HepG2 (cell line): ENCODE data around the gene AGTRAP. TPM values are rescaled to one million over a fixed set of nuclear protein-coding genes. Genes with fewer than 3 reads are reported as not detected.

Source experiments
- ATAC-seq: fragments of 200-7000 bp; cut with Tn5 transposase; 3 replicates; pipeline ENCODE4 v1.9.1; 2020; ENCODE audit warnings: mild to moderate bottlenecking, moderate library complexity
- BruUV-seq: library from RNA; stranded (reverse); fragments of 400-500 nt; replicated peaks from 2 replicates; lab custom pipeline; 2021; lab: Mats Ljungman, UMichigan
- CTCF ChIA-PET: fragments of 300-600 bp; formaldehyde crosslinking; extraction: SDS; loops from one replicate; lab custom pipeline; 2021; ENCODE audit warnings: low total read pairs, inconsistent platforms, low intra/inter-chr PET ratio; lab: Yijun Ruan, JAX
- POLR2A ChIA-PET: fragments of 350-600 bp; sonication (Branson Sonifier 250); formaldehyde crosslinking; loops from one replicate; lab custom pipeline; 2020; ENCODE audit warnings: antibody characterized with exemption, inconsistent platforms; lab: Yijun Ruan, JAX
- DNase-seq: peaks from one replicate; pipeline ENCODE4 v3.0.0-alpha.2; 2015; ENCODE audit warnings: low spot score
- FAIRE-seq: peaks from 3 replicates; lab custom pipeline; 2011; peaks lifted over from hg19 to GRCh38; lab: Jason Lieb, UNC
- H2AFZ ChIP-seq: one replicate; pipeline ENCODE4 v1.6.1; 2011; ENCODE audit warnings: low read length, inconsistent platforms
- H3K27ac ChIP-seq: fragments of 300-600 bp; 3 replicates; pipeline ENCODE4 v1.8.0; 2011; ENCODE audit warnings: mixed run types, mild to moderate bottlenecking, mixed read lengths, low read length, inconsistent platforms; ENCODE audit not compliant: insufficient read depth; ENCODE audit errors: extremely low read length
- H3K27me3 ChIP-seq, 2 experiments: fragments of 200-600 bp in 1 of 2; 2 replicates in 1 of 2; 3 replicates in 1 of 2; pipeline versions ENCODE4 v1.6.0 to v1.8.0; 2011; ENCODE audit warnings: low read length in 2 of 2, mild to moderate bottlenecking in 2 of 2, moderate library complexity in 2 of 2, inconsistent platforms in 1 of 2; ENCODE audit not compliant: insufficient read depth in 2 of 2, control insufficient read depth in 1 of 2
- H3K36me3 ChIP-seq, 2 experiments: fragments of 200-600 bp in 1 of 2; replicated peaks in 1 of 2; 2 replicates in 1 of 2; 3 replicates in 1 of 2; pipeline versions ENCODE4 v1.5.1 to v1.8.0; 2011; ENCODE audit warnings: low read length in 2 of 2, inconsistent platforms in 1 of 2; ENCODE audit not compliant: insufficient read depth in 2 of 2, control insufficient read depth in 1 of 2
- H3K4me1 ChIP-seq: 2 replicates; pipeline ENCODE4 v1.5.1; 2012; ENCODE audit warnings: low read length, inconsistent platforms; ENCODE audit not compliant: insufficient read depth
- H3K4me2 ChIP-seq: 2 replicates; pipeline ENCODE4 v1.6.0; 2011; ENCODE audit warnings: low read depth, low read length, inconsistent platforms
- H3K4me3 ChIP-seq, 3 experiments: fragments of 200-600 bp in 1 of 3; sonication (generic), shearing (Covaris generic) in 1 of 3; replicated peaks in 1 of 3; 2 replicates each; pipeline ENCODE4 v1.5.1; 2011 to 2016; ENCODE audit warnings: low read length in 3 of 3, inconsistent platforms in 2 of 3, low read depth in 2 of 3, mild to moderate bottlenecking in 2 of 3, control low read depth in 1 of 3, mixed read lengths in 1 of 3; ENCODE audit not compliant: insufficient read depth in 1 of 3
- H3K79me2 ChIP-seq: one replicate; pipeline ENCODE4 v1.6.1; 2011; ENCODE audit warnings: low read length, inconsistent platforms; ENCODE audit not compliant: insufficient read depth
- H3K9ac ChIP-seq: 2 replicates; pipeline ENCODE4 v1.6.0; 2011; ENCODE audit warnings: mild to moderate bottlenecking, low read depth, low read length, inconsistent platforms; ENCODE audit not compliant: insufficient read depth
- H3K9me3 ChIP-seq: 2 replicates; pipeline ENCODE4 v1.5.1; 2012; ENCODE audit warnings: mild to moderate bottlenecking, low read length
- H4K20me1 ChIP-seq: 2 replicates; pipeline ENCODE4 v1.6.0; 2011; ENCODE audit warnings: inconsistent platforms, mild to moderate bottlenecking, low read length, moderate library complexity; ENCODE audit not compliant: insufficient read depth
- TCF7 ChIP-seq: sonication (generic); IDR thresholded peaks from 2 replicates; pipeline ENCODE4 v1.6.1; 2016; ENCODE audit warnings: antibody characterized with exemption, low read depth
- ZBTB33 ChIP-seq: sonication (generic); formaldehyde crosslinking; IDR thresholded peaks from 2 replicates; pipeline ENCODE4 v1.4.0; 2020; ENCODE audit warnings: missing genetic modification reagents
- ZNF142 ChIP-seq: sonication (generic); formaldehyde crosslinking; IDR thresholded peaks from 2 replicates; pipeline ENCODE4 v1.4.0; 2020; ENCODE audit warnings: missing genetic modification reagents
- ZNF17 ChIP-seq: sonication (generic); formaldehyde crosslinking; IDR thresholded peaks from 2 replicates; pipeline ENCODE4 v1.5.0; 2020; ENCODE audit warnings: mild to moderate bottlenecking, missing genetic modification reagents
- ZNF580 ChIP-seq: IDR thresholded peaks from 2 replicates; pipeline ENCODE4 v1.6.1; 2016; ENCODE audit warnings: low read depth, borderline replicate concordance
- WGBS: methylation state at CpG from one replicate; pipeline ENCODE4 v1.1.6; 2017; ENCODE audit warnings: low lambda C conversion rate; 5-methylcytosine and 5-hydroxymethylcytosine counted together
- in situ Hi-C: cut with HindIII; loops from 2 replicates; pipeline ENCODE4 v1.10.0; 2017; ENCODE audit warnings: low pct_unique_long_range_greater_than_20kb; ENCODE audit not compliant: extremely low pct_ligation_motif_present
- intact Hi-C: fragments of 100-400 bp; cut with micrococcal nuclease; formaldehyde crosslinking; loops from one replicate; pipeline ENCODE4 v1.10.0; 2022; ENCODE audit not compliant: unreplicated experiment
- polyA plus RNA-seq, 8 experiments: library from polyadenylated mRNA; depleted of rRNA in 3 of 8; stranded (reverse) in 7 of 8; unstranded in 1 of 8; fragments of >200 nt; fragmentation: Illumina TruSeq in 4 of 8; extraction: Trizol in 4 of 8; gene quantifications; 2 replicates each; pipeline versions ENCODE4 v1.2.1 to v1.2.3, GENCODE V29; 2011 to 2016; ENCODE audit warnings: low read depth in 4 of 8, missing spikeins in 1 of 8, mixed read lengths in 1 of 8; ENCODE audit not compliant: insufficient read depth in 1 of 8
- total RNA-seq, 5 experiments: library from RNA; depleted of rRNA; stranded (reverse); fragments of >200 nt; fragmentation: Illumina TruSeq; extraction: Trizol; gene quantifications; 2 replicates each; pipeline ENCODE4 v1.2.3, GENCODE V29; 2016; ENCODE audit warnings: low read depth in 1 of 5

AGTRAP gene
- total and polyA plus RNA-seq, 2 of the 13 experiments (the other 11 are each of a cell fraction or from before 2014, with no cell fraction given) = 28.3 to 32.0 TPM

- no peak for TF ChIP-seq ZNF580 (CRISPR knock-in tag)
- no peak for TF ChIP-seq TCF7
- TF ChIP-seq ZNF17 = no peak
Observed at GRCh38 chr1:11738096-11738495, 2.2 kb downstream of the AGTRAP start (continued).

- no peak overlapping the region for H3K4me3 ChIP-seq
- H3K79me2 ChIP-seq = no peaks in the 10 kb centered on the region
- no peaks in the 10 kb centered on the region for H3K9me3 ChIP-seq
- H3K4me2 ChIP-seq = no peak overlapping the region
- 84% methylated on average over 6 of the region's 6 CpGs for WGBS
- TF ChIP-seq ZNF142 (CRISPR knock-in tag) = no peak
- peak; percentile 74 for TF ChIP-seq ZBTB33 (CRISPR knock-in tag)
- no peak overlapping the region for H2AFZ ChIP-seq
- BruUV-seq = no TSS peak
- no peaks in the 10 kb centered on the region for H3K36me3 ChIP-seq
- ChIA-PET POLR2A (interaction anchor here (3.5 kb wide), 1 partner anchor 170 kb away, joined by 17 read pairs; no protein-coding TSS in a partner anchor), CTCF (no interaction called here)
- in situ Hi-C loops (no loop called here), intact Hi-C loops (no loop called here)
- no peak for ATAC-seq
- peaks cover 0 to 3% of the 10 kb centered on the region in 2 experiments; a peak in 1 of 5 replicates for H3K27me3 ChIP-seq
- no peak for DNase-seq
- H3K27ac ChIP-seq = no peak overlapping the region
- H4K20me1 ChIP-seq = no peaks in the 10 kb centered on the region
- peaks cover 35% of the 10 kb centered on the region for H3K4me1 ChIP-seq
- H3K9ac ChIP-seq = no peak overlapping the region
- FAIRE-seq = no peak
Observed at GRCh38 chr1:11738783-11739182, 2.8 kb downstream of the AGTRAP start.
